COLO829 (cell line): Measurements from ENCODE around the gene ZAP70.
"Not testable (repeated sequence)": the region's sequence is repeated elsewhere in the genome, so short reads cannot be mapped to it uniquely, and the experiment has no call there.

Source experiments
- DNase-seq: peaks from one replicate; pipeline ENCODE4 v3.0.0; 2012; ENCODE audit warnings: low spot score

ZAP70 gene

DNA sequence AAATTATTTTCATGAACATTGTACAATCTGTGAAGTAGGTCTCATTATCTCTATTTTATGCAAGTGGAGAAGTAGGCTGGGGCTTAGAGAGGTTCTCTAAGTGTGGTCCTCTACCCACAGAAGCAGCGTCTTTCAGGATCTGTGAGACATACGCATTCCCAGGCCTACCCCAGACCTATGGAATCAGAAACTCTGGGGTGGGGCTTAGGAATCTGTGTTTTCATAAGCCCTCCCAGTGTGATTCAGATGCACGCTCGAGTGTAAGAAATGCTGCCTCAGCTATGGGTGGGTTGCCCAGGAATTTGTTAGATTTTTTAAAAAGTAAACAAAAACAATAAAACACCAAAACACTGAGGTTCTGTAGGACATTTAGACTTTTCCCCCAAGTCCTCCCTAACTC, 14.8 kb upstream of the ZAP70 start:
- no peak for DNase-seq

DNA sequence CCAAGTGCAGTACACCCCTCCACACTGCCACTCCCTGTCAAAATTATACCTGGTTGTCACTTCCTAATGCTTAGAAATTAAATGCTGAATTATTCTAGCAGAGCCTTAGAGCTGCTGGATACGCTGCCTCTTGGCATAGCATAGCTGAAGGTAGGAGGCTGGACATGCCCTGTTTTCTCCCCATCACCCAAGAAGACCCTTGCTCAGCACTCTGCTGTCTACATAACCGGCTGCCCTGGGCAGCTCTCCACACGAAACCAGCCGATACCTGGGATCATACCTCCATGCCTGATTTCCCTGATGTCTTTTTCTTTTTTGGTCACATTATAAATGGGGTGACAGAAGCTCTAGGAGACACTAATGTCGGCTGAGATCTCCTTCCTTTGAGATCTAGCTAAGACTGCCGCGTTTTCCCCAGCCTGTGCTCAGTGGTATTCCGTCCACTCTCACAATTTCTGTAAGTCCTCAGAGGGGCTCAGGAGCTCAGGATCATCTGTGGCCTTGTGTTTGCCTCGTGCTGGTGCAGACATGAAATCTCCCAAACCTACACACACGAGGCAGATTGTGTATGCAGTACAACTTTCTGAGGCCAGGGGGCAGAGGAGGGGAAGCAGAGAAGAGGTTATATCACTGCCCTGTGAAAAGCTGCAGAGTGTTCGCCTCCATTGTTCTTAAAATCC, 13.5 kb upstream of the ZAP70 start:
- DNase-seq: peak; percentile 40

DNA sequence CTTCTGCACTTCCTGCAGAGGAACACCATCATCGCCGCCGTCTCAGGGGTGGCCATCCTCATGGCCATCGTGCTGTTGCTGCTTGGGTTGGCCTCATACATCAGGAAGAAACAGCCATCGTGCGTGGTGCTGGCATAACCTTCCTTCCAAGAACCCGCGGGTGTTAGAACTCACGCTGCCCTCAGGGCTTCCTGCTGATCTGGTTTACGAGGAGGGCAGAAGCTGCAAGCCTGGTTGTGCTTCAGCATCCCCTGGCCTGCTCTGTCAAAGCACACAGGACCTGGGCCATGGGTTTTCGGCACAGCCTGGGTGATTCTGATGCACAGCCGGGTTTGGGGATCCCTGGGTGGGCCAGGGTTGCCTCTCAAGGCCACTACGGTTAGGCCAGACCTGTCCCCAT, 12.2 kb upstream of the ZAP70 start:
- DNase-seq: no peak

DNA sequence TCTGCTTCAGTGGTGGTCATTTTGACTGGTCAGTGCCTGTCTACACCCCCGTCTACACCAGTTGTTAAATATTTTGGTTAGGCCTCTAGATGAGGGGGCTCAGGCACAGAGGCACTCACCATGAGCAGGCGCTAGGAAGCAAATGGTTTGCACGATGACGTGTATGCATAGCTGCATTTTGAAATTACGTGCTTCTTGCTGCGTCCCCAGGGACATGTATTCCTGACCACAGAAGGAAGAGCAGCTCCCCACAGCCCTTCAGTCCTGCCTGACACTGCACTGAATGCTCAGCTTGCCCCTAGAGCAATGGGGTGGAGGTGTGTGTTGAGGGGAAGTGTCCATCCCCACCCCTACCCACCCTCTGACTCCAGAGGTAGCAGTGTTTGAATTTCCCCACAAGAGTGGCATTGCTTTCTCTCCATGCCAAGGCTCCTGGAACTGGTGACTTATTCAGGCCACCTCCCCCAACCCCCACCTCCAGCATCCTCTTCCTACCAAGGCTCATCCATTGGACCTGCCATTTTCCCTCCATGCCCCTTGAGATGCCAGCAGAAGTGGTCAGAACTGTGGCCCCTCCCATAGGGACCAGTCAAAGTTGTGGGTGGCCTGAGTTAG, 11.4 kb upstream of the ZAP70 start:
- no peak for DNase-seq

DNA sequence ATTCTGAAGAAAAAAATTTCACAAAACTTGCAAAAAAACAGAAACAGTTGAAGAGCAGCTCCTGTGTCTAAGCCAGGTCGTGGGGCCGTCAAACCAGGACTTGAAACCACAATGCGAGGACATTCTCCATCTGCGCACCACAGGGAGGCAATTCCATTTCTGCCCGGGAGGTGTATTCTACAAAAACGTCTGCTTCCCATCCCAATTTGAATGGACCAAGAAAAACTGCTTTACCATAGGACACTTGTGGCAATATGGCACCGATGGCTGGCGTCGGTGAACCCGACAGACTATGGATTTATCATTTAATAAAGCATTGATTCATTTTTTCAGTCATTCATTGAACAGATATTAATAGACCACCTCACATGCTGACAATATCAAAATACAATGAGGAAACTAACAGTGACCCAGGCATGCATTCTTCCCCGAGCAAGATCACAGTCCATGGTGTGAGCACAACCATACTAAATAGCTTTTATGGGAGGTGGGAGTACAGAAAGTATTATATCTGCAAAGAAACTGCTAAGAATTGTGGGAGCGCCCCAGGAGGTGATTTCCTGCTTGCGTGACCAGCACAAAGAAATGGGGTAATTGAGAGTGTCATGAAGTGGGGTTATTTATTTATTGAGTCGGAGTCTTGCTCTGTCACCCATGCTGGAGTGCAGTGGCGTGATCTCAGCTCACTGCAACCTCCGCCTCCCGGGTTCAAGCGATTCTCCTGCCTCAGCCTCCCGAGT, 10.5 kb upstream of the ZAP70 start:
- no peak for DNase-seq

DNA sequence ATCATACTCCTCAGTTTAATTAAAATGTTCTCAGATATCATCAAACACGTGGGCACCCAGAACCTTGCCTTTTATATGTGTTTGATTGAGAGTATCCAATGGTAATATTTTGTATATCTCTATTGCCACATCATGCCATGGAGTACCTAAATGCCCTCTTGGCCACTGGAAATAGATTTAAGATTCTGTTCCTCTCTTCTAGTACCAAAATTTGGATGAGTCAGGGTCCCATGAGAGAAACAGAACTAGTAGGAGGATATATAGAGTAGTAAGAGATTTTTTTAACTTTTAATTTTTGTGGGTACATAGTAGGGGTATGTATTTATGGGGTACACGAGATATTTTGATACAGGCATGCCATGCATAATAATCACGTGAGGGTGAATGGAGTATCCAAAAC, 9.6 kb upstream of the ZAP70 start:
- no peak for DNase-seq

DNA sequence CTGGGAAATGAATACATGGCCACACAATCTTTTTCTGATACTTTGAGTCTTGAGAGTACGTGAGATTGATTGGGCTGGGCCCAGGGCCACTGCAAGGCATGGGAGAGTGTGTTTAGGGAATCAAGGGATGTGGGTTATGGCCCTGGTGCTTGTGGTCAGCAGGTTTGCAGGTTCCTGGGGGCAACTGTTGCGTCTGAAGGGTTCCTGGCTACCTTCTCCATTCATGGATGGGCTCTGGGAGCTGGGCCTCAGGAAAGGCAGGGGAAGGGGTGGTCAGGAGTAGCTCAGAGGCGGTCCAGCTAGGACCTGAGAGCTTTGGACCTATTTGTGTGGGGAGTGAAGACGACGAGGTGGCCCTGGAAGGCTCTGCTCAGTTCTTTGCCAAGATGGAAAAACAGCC, 8.4 kb upstream of the ZAP70 start:
- no peak for DNase-seq

DNA sequence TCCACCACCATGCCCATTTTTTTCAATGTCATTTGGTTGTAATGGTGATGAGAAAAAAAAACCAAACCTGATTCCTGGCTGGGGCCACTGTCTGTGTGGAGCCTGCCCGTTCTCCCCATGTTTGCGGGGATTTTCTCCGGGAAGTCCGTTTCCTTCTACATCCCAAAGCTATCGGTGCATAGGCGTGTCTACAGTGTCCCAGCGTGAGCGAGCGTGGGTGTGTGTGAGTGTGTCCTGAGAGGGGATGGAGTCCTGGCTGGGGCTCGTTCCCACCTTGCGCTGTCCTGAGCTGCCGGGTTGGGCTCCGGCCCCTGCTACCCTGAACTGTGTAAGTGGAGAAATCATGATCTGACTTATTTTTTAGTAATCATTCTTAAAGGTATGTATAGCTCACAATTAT, 7.3 kb upstream of the ZAP70 start:
- no peak for DNase-seq

DNA sequence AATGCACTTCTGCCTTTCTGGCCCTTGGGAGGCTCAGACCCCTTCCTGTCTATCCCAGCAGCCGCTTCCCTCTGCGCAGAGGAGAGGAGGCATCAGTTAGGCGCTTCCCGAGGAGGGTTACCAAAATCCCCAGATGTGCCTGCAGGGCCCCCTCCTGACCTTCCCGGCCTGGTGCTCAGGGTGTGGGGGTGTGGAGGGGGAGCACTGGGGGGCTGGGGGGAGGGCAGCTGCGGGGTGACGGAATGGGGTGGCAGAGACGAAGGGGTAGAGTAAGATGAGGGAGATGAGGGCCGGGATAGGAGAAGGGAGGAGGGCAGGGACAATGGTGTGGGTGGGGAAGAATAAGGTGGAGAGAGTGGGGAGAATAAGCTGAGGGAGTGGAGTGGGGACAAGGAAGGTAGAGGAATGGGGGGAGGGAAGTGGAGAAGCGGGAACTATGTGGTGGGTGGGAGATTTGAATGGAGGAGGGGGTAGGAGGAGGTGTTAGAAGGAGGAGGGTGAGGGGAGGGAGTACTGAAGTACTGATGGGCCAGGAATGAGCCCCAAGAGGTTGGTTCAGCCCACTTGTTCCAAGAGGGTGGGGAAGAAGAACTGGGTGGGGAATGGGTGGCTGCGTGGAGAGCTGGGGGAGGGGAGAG, 6.5 kb upstream of the ZAP70 start:
- DNase-seq: no peak

DNA sequence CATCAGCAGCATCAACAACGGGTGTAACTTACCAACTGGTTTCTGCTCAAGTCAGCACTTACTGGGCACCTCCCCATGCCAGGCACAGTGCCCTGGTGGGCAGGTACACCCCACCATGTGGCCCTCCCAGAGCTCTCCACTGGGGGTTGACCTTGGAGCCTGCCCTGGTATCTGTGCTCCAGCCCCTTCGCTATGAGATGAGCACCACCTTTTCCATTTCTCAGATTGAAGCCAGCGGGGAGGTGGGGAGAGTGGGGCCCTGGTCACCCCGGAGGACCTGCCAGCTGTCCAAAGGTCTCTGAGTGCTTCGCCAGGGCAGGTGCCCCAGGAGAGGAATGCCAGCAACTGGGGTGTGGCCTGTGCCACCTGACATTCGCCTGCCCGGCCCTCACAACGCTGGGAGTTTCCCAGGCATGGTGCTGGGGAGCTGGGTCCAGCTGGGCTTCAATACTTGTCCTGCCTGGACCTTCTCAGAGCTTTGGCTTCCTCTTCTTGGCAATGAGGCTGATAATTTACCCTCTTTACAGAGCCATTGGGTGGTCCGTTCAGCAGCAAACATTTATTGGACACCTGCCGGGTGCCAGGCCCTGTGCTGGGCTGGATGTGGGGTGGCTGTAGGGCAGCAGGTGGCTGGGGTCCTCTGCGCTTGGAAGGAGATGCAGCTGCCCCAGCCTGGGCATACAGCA, 5.9 kb upstream of the ZAP70 start:
- DNase-seq: no peak

DNA sequence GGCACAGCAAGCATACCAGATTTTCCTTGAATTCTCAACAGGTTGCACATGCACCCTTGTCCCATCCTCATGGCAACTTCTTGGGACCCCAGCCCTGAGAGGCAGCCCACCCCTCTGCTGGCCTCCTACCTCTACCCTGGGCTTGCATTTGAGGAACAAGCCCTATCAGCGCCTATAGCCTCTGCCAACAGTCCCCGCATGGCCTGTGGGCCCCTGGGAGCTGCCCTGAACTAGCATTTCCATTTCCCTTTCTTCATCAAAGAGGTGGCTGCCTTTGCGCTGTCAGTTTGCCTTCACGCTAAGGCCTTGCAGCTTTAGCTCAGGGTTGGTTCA, 5.4 kb upstream of the ZAP70 start:
- no peak for DNase-seq

DNA sequence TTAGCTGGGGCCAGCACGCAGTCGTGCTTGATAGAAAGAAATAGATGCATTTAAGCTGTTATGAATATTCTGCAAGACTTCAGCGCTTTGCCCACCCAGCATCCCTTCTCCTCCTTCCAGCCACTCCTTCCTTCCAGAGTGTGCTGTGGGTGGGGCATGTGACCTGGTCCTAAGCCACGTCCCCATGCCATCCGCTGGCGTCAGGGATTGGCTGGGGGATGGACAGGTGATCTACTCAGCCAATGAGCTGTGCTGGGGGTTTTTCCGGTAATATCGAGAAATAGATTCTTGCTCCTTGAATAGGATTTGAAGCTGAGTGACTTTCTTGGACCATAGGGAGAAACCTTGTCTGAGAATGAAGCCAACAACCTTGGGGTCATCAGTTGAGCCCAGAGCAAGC, 4.8 kb upstream of the ZAP70 start:
- no peak for DNase-seq

DNA sequence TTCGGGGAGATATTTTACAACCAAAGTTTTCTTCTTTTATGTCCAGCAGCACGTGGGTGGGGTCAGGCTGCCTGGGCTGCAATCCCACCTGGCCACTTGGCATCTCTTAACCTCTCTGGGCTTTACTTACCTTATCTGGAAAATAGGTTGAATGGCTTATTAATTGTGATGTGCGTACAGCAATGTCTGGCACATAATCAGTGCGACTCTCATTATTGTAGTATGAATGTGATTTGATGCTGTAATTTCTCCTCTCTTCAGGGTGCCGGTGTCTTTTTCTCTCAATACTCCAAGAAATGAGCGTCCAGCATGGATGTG, 2.0 kb upstream of the ZAP70 start:
- DNase-seq: no peak

DNA sequence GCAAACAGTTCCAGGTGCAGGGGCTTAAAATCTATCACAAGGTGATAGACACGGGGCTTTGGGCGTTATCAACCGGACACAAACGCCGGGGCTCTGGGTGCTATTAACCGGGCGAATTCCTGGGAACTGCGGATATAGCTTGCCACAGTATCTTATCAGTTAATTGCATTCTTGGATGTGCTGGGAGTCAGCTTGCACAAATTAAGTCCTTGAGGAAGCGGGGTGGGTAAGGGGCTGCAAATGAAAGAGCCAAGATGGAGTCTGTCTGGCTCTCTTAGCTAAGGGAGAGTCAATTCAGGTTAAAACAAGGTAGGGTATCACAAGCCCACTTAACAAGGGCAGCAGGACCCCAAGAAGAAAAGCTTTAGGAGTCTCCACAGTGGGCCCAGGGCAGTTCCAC, 1.2 kb upstream of the ZAP70 start:
- not testable (repeated sequence) for DNase-seq

DNA sequence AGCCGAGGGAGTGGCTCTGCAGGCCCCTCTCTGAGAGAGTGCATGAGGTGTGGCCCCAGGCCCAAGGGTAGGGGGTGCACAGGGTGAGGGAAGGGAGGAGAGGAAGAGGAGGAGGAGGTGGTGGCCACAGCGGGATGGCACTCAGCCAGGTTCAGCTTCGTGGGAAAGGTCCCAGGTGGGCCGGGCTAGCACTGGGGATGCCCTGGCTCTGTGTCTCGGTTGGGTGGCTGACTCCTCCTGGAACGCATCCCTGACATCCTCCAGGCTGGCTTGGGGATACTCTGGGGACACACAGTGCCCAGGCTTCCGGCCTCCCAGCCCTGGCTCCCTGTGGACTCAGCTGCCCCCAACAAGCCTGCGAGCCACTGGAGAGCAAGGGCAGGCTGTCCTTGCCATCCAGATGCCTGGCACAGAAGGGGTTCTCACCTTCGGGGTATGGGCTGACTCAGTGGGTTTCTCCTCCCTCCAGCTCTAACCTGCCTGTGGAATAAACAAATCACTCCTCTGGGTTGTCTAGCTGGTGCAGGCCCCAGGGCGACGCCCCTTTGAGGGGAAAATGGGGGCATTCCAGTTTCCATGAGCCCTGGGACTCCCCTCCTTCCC, 582 bp upstream of the ZAP70 start:
- no peak for DNase-seq

DNA sequence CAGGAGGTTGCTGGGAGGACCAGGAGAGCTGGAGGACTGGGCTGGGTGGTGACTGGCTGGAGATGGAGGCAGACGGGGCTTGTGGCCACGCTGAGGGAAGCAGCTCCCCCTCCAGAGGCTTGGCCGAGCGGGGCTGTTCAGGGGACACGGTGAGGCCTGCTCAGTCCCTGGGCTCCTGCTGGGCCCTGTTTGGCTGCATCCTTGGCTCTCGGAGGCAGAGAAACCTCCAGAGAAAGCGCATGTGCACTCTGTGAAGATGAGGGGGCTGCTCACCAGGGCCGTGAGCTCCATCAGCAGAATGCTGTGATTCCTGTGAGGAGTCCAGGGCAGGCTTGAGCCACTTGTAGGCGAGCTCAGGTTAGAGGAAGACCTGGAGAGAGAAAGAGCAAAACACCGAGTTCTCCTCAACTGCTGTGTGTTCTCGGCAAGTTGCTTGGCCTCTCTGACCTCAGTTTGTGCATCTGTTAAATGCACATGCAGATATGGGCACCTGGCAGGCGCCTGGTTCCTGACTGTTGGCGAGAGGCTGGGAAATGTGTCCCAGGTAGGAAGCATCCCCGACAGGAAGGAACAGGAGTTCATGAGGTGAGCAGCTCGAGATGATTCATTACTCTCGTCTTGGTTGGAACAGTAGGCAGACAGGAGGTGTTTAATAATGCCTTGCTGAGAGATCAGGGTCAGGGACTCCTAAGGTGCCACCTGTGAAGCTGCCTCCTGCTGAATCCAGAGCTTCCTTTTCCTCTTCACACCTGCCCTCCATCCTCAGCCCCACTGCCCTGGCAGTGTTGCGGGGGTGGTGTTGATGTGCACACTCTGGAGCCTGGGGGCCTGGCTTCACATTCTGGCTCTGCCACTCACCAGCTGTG, 941 bp downstream of the ZAP70 start:
- DNase-seq: no peak

DNA sequence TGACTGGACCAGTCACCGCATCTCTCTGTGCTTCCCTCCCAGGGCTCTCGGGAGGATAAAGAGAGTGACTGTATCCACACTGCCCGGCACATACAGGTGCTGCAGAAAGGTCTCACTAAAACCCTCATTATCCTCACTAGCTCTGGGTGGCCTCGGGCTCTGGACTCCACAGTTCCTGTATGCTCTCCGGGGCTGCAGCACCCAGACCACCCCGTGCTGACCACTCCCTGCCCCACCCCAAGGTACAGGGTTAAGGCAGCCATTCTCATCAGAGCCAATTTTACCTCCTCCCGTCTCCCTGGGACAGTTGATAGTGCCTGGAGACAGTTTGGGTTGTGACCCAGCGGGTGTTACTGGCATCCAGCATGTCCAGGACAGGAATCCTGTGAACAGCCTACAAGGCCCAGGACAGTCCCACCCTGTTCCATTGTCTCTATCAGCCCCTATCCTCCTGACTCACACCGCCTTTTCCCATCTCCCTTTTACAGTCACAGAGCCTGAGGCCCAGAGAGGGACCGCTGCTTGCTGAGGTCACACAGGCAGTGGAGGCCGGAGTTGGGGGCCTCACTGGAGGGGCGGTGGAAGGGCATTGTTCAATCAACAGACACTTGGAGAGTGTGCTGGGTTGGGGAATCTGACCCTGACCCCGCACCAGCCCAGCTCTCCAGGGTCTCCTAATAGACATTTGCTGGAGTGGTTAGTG, 1.7 kb downstream of the ZAP70 start:
- no peak for DNase-seq

DNA sequence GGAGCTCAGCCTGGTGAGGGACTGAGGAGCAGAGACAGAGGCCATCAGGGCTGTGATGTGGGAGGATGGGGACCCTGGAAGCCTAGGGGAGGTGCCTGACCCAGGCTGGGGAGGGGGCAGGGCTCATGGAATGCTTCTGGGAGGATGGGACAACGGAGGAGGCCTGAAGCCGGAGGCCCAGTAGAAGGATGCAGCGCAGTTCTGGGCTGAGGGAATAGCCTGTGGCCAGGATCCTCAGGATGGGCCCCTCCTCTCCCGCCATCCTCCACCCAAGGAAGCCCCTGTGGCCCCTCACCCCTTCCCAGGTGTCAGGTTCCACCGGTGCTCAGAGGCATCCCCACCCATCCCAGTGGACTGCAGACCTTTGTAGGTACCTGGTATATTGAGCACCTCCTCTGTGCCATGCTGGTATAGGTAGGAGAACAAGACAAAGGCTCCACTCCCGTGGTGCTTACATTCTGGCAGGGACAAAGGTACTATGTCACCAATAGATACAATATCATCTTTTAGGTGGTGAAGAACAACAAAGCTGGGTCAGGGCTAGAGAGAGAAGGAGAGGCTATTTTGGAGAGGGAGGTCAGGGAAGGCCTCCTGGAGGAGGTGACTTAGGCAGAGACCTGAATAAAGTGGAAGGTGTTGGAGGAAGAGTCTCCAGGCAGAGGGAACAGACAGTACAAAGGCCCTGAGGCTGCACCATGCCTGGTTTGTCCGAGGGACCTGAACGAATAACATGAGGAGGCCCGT, 2.7 kb downstream of the ZAP70 start:
- no peak for DNase-seq

DNA sequence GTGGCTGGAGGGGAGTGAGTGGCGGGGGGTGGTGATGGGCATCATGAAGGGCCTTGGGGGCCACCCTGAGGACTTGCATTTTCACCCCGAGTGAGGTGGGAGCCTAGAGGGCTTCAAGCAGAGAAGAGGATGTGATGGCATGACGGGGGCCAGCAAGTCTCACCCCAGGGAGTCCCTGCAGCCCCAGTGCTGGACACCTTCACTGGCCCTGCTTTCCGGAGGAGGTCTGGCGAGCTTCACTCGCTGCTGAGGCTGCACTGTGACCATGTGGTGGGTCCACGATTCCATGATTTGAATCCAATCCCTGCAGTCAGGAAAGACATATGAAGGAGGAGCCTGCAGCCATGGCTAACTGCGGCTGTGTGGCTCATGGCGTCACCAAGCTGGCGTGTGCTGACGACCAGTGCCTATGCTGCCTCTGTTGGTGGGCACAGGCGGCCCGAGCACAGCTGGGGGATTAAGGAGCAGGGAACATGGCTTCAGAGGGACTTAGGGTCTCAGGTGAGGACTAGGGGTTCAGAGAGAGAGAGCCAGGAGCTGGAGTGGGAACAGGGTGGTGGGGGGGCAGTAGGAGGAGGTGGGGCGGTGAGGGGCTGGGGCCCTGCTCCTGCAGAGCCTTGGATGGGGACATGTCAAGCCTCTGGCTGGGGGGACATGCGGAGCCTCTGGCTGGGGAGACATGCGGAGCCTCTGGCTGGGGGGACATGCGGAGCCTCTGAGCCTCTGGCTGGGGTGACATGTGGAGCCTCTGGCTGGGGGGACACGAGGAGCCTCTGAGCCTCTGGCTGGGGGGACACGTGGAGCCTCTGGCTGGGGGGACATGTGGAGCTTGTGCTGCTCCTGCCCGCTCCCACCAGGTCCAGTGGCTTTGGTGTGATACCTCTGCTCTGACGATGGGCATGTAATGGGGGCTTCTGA, 3.6 kb downstream of the ZAP70 start:
- no peak for DNase-seq
